CD8-positive, alpha-beta memory T cell (primary cell): ENCODE measurements around the gene MED31. TPM values are rescaled to one million over a fixed set of nuclear protein-coding genes. Genes with fewer than 3 reads are reported as not detected.

Experiments used
- CTCF ChIA-PET: fragments of 350-600 bp; sonication (Branson Sonifier 250); formaldehyde crosslinking; loops from one replicate; lab custom pipeline; 2021; ENCODE audit warnings: antibody characterized with exemption; lab: Charles Lee
- POLR2A ChIA-PET: fragments of 350-600 bp; sonication (Branson Sonifier 250); formaldehyde crosslinking; loops from one replicate; lab custom pipeline; 2021; ENCODE audit warnings: antibody characterized with exemption; lab: Charles Lee
- DNase-seq, 5 donors: peaks; one replicate each; pipeline versions ENCODE4 v3.0.0 to v3.0.0-alpha.2; 2020 to 2022; ENCODE audit warnings: mixed read lengths in 1 of 5
- H3K27ac ChIP-seq: one replicate; pipeline ENCODE4 v1.7.0; 2013; ENCODE audit warnings: low read depth, mild to moderate bottlenecking, low read length, moderate library complexity
- H3K27me3 ChIP-seq: 2 replicates; pipeline ENCODE4 v1.7.0; 2013; ENCODE audit warnings: low read length, mild to moderate bottlenecking; ENCODE audit not compliant: insufficient read depth, poor library complexity, severe bottlenecking
- H3K36me3 ChIP-seq: 2 replicates; pipeline ENCODE4 v1.7.0; 2013; ENCODE audit warnings: mild to moderate bottlenecking, low read length, moderate library complexity; ENCODE audit not compliant: insufficient read depth
- H3K4me1 ChIP-seq: 2 replicates; pipeline ENCODE4 v1.7.0; 2013; ENCODE audit warnings: mild to moderate bottlenecking, low read length, moderate library complexity; ENCODE audit not compliant: insufficient read depth
- H3K4me3 ChIP-seq: 2 replicates; pipeline ENCODE4 v1.7.0; 2013; ENCODE audit warnings: mild to moderate bottlenecking, low read length
- H3K9me3 ChIP-seq: 2 replicates; pipeline ENCODE4 v1.7.0; 2013; ENCODE audit warnings: mild to moderate bottlenecking, low read length
- H3K27ac Mint-ChIP-seq, 8 donors: one replicate each; pipeline ENCODE4 v1.8.0; 2020 to 2021; ENCODE audit warnings: mixed read lengths in 8 of 8, mild to moderate bottlenecking in 6 of 8, inconsistent platforms in 3 of 8, moderate library complexity in 3 of 8
- H3K27me3 Mint-ChIP-seq, 2 donors: one replicate each; pipeline ENCODE4 v1.8.0; 2020 to 2021; ENCODE audit warnings: mixed read lengths in 2 of 2, mild to moderate bottlenecking in 1 of 2, moderate library complexity in 1 of 2
- H3K36me3 Mint-ChIP-seq, 3 donors: one replicate each; pipeline ENCODE4 v1.8.0; 2020 to 2021; ENCODE audit warnings: mixed read lengths in 3 of 3, inconsistent platforms in 1 of 3, mild to moderate bottlenecking in 1 of 3
- H3K4me1 Mint-ChIP-seq, 3 donors: one replicate each; pipeline ENCODE4 v1.8.0; 2020 to 2021; ENCODE audit warnings: mixed read lengths in 3 of 3, inconsistent platforms in 1 of 3, mild to moderate bottlenecking in 1 of 3
- H3K4me3 Mint-ChIP-seq, 7 donors: one replicate each; pipeline ENCODE4 v1.8.0; 2020 to 2021; ENCODE audit warnings: mixed read lengths in 7 of 7, mild to moderate bottlenecking in 6 of 7, moderate library complexity in 4 of 7, inconsistent platforms in 2 of 7
- H3K9me3 Mint-ChIP-seq, 5 donors: one replicate each; pipeline ENCODE4 v1.8.0; 2020 to 2022; ENCODE audit warnings: mixed read lengths in 5 of 5, mild to moderate bottlenecking in 3 of 5, moderate library complexity in 2 of 5, inconsistent platforms in 1 of 5
- polyA plus RNA-seq: library from polyadenylated mRNA; unstranded; fragments of 300-500 nt; fragmentation: Illumina TruSeq; gene quantifications from one replicate; pipeline ENCODE4 v1.2.3, GENCODE V29; 2021
- total RNA-seq, 2 experiments: library from RNA; stranded (reverse); gene quantifications; one replicate each; pipeline ENCODE4 v1.2.3, GENCODE V29; 2021

The MED31 gene
- total and polyA plus RNA-seq, 3 experiments from 2014 or later: 24.8 to 36.5 (median 29.5) TPM

DNA sequence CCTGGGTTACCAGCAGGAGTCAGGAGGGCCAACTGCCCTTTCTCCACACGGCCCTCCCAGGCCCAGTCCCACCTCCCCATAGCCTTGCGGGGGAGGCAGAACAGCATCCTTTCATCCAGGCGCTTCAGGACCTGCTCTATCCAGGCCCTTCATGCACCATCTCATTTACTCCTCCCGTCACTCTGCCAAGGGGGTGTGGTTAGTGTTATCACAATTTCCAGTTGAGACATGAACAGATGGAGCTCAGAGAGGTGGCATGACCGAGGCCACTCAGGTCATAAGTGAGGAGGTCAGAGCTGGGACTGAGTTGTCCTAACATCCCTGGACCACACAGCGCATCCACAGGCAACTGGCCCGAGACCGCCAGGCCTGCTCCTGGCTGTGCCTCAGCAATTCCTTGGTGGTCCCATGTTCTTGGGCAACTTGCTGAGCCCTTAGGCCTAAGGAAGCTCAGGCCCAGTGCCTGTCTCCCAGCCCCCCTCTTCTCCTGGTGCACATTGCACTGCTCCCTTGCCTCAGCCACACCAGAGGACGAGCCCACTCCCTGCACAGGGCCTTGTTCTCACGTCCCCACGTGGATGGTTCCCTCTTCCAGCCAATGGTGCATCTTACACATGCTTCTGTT is 23.9 kb upstream of the MED31 start:
- ChIA-PET CTCF (no interaction called here), POLR2A (no interaction called here)
- peaks cover 15 to 20% of the 10 kb centered on the region in 2 donors for H3K27me3 Mint-ChIP-seq
- Histone ChIP-seq H3K4me1 (peaks cover 9% of the 10 kb centered on the region), H3K27me3 (peaks cover 7% of the 10 kb centered on the region), H3K36me3 (no peaks in the 10 kb centered on the region), H3K4me3 (no peak overlapping the region), H3K27ac (no peak overlapping the region), H3K9me3 (no peaks in the 10 kb centered on the region)
- no peak for DNase-seq
- H3K36me3 Mint-ChIP-seq: no peaks in the 10 kb centered on the region
- H3K4me3 Mint-ChIP-seq: no peak overlapping the region
- H3K9me3 Mint-ChIP-seq: no peaks in the 10 kb centered on the region
- H3K27ac Mint-ChIP-seq: no peak overlapping the region
- H3K4me1 Mint-ChIP-seq: peaks cover 4 to 13% (median 8%) of the 10 kb centered on the region in 3 donors

DNA sequence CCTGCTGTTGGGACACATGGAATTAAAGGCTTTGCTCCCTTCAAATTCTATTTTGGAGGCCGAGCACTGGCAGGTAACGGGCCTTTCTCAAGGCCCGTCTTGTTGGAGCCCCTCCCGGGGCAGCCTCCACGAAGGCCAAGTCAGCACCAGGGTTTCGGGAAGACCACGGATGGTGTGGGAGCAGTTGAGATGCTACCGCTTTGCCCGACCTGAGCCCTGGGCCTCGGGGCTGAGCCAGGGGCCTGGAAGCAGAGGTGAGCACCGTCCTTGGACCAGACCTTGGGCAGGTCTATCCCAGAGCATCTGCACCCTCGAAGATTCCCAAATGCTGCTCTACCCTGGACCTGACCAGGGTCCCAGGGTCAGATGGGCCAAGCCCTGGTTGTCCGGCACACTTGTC is 23.2 kb upstream of the MED31 start:
- Histone ChIP-seq H3K36me3 (no peaks in the 10 kb centered on the region), H3K4me1 (peaks cover 9% of the 10 kb centered on the region), H3K4me3 (no peak overlapping the region), H3K9me3 (no peaks in the 10 kb centered on the region), H3K27me3 (peaks cover 7% of the 10 kb centered on the region), H3K27ac (no peak overlapping the region)
- Mint-ChIP-seq H3K27me3 (peaks cover 10 to 15% of the 10 kb centered on the region in 2 donors), H3K36me3 (no peaks in the 10 kb centered on the region), H3K4me3 (no peak overlapping the region), H3K4me1 (peaks cover 5 to 15% (median 8%) of the 10 kb centered on the region in 3 donors), H3K9me3 (no peaks in the 10 kb centered on the region), H3K27ac (peak overlapping the region in 1 of 8 donors; percentile 72)
- ChIA-PET CTCF (no interaction called here), POLR2A (no interaction called here)
- DNase-seq: no peak

DNA sequence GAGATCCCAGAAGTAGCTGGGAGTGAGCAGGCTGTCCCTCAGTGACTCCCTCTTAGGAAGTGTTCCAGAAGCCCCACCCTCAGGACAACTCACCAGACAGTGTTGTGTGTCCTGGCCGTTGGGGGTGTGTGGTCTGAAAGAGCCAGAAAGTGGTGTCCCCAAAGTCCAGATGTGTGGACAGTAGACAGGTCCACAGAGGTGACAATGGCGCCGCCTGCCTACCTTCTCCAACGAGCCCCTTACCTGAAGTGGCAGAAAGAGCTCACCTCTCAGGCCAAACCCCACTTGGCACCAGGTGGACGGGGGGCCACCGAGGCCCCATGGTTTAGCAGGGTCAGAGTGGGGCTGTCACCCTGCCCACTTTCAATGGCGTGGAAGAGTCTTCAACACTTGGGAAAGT is 20.0 kb upstream of the MED31 start:
- H3K27ac ChIP-seq: no peak overlapping the region
- DNase-seq: no peak
- no peaks in the 10 kb centered on the region for H3K27me3 ChIP-seq
- H3K4me1 ChIP-seq: no peaks in the 10 kb centered on the region
- Mint-ChIP-seq H3K27me3 (no peaks in the 10 kb centered on the region), H3K36me3 (no peaks in the 10 kb centered on the region), H3K4me3 (no peak overlapping the region), H3K27ac (no peak overlapping the region), H3K9me3 (no peaks in the 10 kb centered on the region), H3K4me1 (peaks cover 3 to 8% (median 5%) of the 10 kb centered on the region in 3 donors)
- POLR2A ChIA-PET: no interaction called here
- no peaks in the 10 kb centered on the region for H3K36me3 ChIP-seq
- no peak overlapping the region for H3K4me3 ChIP-seq
- H3K9me3 ChIP-seq: no peaks in the 10 kb centered on the region
- CTCF ChIA-PET: interaction anchor here (1.1 kb wide), 1 partner anchor 138 kb away, joined by 3 read pairs; no protein-coding TSS in a partner anchor

DNA sequence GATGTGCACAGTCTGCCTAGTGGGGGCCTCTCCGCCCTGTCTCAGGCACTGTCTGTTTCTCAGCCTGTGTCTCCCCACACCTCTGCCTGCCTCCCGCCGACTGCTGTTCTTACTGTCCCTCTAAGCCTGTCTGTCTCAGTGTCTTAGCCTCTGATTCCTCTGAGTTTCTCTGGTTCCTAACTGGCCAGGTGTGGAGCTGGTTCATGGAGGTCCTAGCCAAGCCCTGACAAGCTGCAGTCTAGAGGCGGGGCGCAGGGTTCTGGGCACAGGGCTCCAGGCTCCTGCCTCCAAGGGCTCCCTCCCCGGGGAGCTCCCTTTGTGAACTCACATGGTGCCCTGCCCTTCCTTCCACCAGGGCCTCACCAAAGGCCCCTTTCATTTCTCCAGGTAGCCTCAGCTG is 19.6 kb upstream of the MED31 start:
- Mint-ChIP-seq H3K4me1 (peaks cover 5 to 8% (median 6%) of the 10 kb centered on the region in 3 donors), H3K27ac (no peak overlapping the region), H3K36me3 (no peaks in the 10 kb centered on the region), H3K27me3 (no peaks in the 10 kb centered on the region), H3K4me3 (no peak overlapping the region), H3K9me3 (no peaks in the 10 kb centered on the region)
- no peaks in the 10 kb centered on the region for H3K27me3 ChIP-seq
- DNase-seq: no peak
- no peaks in the 10 kb centered on the region for H3K9me3 ChIP-seq
- POLR2A ChIA-PET: interaction anchor here (0.5 kb wide), 1 partner anchor 20 kb away, joined by 4 read pairs; the partner anchor contains the start of gene MED31
- no peak overlapping the region for H3K27ac ChIP-seq
- H3K4me3 ChIP-seq: no peak overlapping the region
- no peaks in the 10 kb centered on the region for H3K36me3 ChIP-seq
- CTCF ChIA-PET: interaction anchor here (1.1 kb wide), 1 partner anchor 139 kb away, joined by 3 read pairs; no protein-coding TSS in a partner anchor
- no peaks in the 10 kb centered on the region for H3K4me1 ChIP-seq

DNA sequence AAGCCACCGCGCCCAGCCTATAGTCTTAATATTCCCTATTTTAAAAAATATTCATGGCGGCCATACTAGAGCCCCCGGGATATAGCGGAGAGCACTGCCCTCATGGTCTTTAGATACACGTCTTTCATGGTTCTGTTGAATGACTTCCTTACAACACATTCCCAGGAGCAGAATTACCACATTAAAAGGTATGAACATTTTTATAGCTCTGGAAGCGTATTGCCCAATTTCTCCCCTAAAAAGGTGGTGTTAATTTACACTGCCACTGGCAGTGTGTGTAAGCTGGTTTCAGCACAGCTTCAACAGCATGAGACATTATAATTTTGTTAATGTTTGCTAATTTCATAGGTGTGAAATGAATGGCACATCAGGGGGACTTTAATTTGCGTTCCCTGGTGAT is 19.2 kb upstream of the MED31 start:
- ChIA-PET POLR2A (interaction anchor here (0.5 kb wide), 1 partner anchor 19 kb away, joined by 4 read pairs; the partner anchor contains the start of gene MED31), CTCF (interaction anchor here (1.1 kb wide), 1 partner anchor 139 kb away, joined by 3 read pairs; no protein-coding TSS in a partner anchor)
- no peak for DNase-seq
- no peaks in the 10 kb centered on the region for H3K9me3 ChIP-seq
- no peak overlapping the region for H3K4me3 Mint-ChIP-seq
- H3K36me3 ChIP-seq: no peaks in the 10 kb centered on the region
- no peak overlapping the region for H3K27ac ChIP-seq
- no peaks in the 10 kb centered on the region for H3K9me3 Mint-ChIP-seq
- H3K27me3 ChIP-seq: no peaks in the 10 kb centered on the region
- H3K4me3 ChIP-seq: no peak overlapping the region
- no peaks in the 10 kb centered on the region for H3K36me3 Mint-ChIP-seq
- no peaks in the 10 kb centered on the region for H3K4me1 ChIP-seq
- no peak overlapping the region for H3K27ac Mint-ChIP-seq
- no peaks in the 10 kb centered on the region for H3K27me3 Mint-ChIP-seq
- H3K4me1 Mint-ChIP-seq: peaks cover 7 to 8% (median 7%) of the 10 kb centered on the region in 3 donors

DNA sequence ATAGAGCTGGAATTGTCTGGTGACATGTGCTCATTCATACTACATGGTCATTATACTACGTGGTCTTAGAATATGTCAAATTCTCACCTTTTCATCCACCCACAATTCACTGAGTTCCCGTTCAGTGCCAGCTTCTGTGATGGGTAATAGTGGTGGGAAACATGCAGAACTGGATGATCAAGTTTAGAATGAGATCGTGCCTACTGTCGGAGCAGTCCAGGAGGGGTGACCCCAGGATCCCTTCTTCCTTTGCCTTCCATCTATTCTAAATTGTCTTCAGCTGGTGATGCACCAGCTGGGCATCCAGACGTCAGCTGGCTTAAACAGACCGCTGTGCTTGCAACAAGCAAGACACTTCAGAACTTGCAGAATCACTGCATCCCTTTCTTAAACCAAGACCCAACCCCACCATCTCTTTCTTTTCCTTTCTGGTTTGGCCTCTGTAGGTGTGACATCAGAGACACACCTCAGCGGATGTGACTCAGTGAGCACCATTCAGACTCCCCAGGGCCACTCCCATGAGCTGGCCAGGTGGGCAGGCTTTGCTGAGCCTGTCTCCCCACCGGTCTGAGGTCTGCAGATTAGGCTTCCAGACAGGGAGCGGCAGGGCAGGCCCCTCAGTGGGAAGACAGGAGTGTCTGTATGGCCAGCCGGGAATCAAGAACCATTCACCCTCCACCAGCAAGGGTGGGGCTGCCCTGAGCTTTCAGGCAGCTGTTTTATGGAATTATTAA is 18.2 kb upstream of the MED31 start:
- no peak for DNase-seq
- Mint-ChIP-seq H3K4me1 (peaks cover 7 to 8% (median 7%) of the 10 kb centered on the region in 3 donors), H3K9me3 (no peaks in the 10 kb centered on the region), H3K27me3 (no peaks in the 10 kb centered on the region), H3K36me3 (no peaks in the 10 kb centered on the region), H3K4me3 (no peak overlapping the region), H3K27ac (peak overlapping the region in 2 of 8 donors; percentile 11 to 77)
- H3K27ac ChIP-seq: no peak overlapping the region
- POLR2A ChIA-PET: no interaction called here
- no peak overlapping the region for H3K4me3 ChIP-seq
- no peaks in the 10 kb centered on the region for H3K36me3 ChIP-seq
- H3K9me3 ChIP-seq: no peaks in the 10 kb centered on the region
- H3K4me1 ChIP-seq: no peaks in the 10 kb centered on the region
- CTCF ChIA-PET: no interaction called here
- no peaks in the 10 kb centered on the region for H3K27me3 ChIP-seq

DNA sequence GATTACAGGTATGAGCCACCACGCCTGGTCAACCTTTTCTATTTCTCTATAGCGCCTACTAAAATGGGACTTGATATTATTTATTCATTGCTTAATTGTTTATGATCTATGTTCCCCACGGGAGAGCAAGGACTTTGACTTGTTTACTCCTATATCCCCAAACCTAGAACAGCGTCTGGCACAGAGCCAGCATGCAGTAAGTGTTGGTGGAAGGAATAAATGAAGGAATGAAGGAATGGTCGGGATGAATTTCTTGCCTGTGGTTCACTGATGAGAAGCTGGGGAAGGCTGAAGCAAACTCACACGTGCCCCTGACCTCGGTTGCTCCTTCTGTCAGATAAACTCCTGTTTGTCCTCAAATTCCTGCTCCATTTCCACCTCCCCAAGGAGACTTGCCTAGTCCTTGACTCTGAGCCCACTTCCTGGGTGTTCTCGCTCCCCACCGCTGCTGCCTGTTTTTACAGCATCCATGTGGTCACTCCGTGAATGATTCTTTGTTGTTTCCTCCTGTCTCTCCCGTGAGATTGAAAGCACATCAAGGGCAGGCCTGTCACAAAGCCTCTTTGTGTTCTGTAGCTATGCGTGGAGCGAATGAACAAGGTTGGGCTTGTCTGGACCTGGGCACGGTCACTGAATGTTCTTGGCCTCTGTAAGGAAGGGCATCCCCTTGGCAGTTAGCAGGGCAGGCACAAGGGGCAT is 17.5 kb upstream of the MED31 start:
- peaks cover 0 to 1% (median 0%) of the 10 kb centered on the region in 3 donors for H3K36me3 Mint-ChIP-seq
- Histone ChIP-seq H3K9me3 (no peaks in the 10 kb centered on the region), H3K4me3 (no peak overlapping the region), H3K36me3 (no peaks in the 10 kb centered on the region), H3K4me1 (no peaks in the 10 kb centered on the region), H3K27me3 (no peaks in the 10 kb centered on the region), H3K27ac (no peak overlapping the region)
- ChIA-PET CTCF (no interaction called here), POLR2A (no interaction called here)
- DNase-seq: no peak
- peak overlapping the region in 1 of 8 donors; percentile 38 for H3K27ac Mint-ChIP-seq
- peaks cover 7 to 8% (median 7%) of the 10 kb centered on the region in 3 donors for H3K4me1 Mint-ChIP-seq
- H3K4me3 Mint-ChIP-seq: no peak overlapping the region
- H3K27me3 Mint-ChIP-seq: no peaks in the 10 kb centered on the region
- H3K9me3 Mint-ChIP-seq: no peaks in the 10 kb centered on the region
